Ovary (tissue), 9 donors: ENCODE data around the gene TNK2. TPM values are rescaled to one million over a fixed set of nuclear protein-coding genes. Genes with fewer than 3 reads are reported as not detected.

Source experiments
- DNase-seq, 5 donors: peaks; one replicate each; pipeline ENCODE4 v3.0.0-alpha.2; 2019 to 2020
- H3K27ac ChIP-seq, 2 donors: fragments of 200-600 bp; one replicate each; pipeline versions ENCODE4 v1.5.1 to v1.8.0; 2019 to 2022
- H3K27me3 ChIP-seq: fragments of 200-600 bp; one replicate; pipeline ENCODE4 v1.8.0; 2022
- H3K36me3 ChIP-seq: fragments of 200-600 bp; sonication (generic); one replicate; pipeline ENCODE4 v1.5.1; 2019
- H3K4me1 ChIP-seq: one replicate; pipeline ENCODE4 v1.8.1; 2013; ENCODE audit warnings: mild to moderate bottlenecking, moderate library complexity; ENCODE audit not compliant: insufficient read depth
- H3K4me3 ChIP-seq: fragments of 200-600 bp; sonication (generic); one replicate; pipeline ENCODE4 v1.5.1; 2017
- H3K9me3 ChIP-seq, 2 donors: fragments of 200-600 bp in 1 of 2; sonication (generic) in 1 of 2; one replicate each; pipeline versions ENCODE4 v1.5.1 to v1.8.1; 2013 to 2019; ENCODE audit warnings: mild to moderate bottlenecking in 1 of 2, moderate library complexity in 1 of 2
- EP300 ChIP-seq: sonication (generic); formaldehyde crosslinking; IDR thresholded peaks from one replicate; pipeline ENCODE4 v1.6.1; 2017; ENCODE audit warnings: antibody characterized with exemption
- POLR2A ChIP-seq: fragments of 450-650 bp; IDR thresholded peaks from one replicate; pipeline ENCODE4 v1.6.1; 2017; ENCODE audit warnings: antibody characterized with exemption, mild to moderate bottlenecking, moderate library complexity
- WGBS, 3 donors: extraction: QIAGEN DNeasy Blood & Tissue Kit in 1 of 3; methylation state at CpG; one replicate each; pipeline versions ENCODE4 v1.1.5 to v1.1.7; 2013 to 2017; 5-methylcytosine and 5-hydroxymethylcytosine counted together
- intact Hi-C, 4 donors: fragments of 100-400 bp; cut with DNase I; formaldehyde crosslinking; loops; one replicate each; pipeline versions ENCODE4 v1.11.0 to v1.15.1; 2022 to 2023
- polyA plus RNA-seq, 2 donors: library from polyadenylated mRNA; stranded (reverse); fragments of 200-250 nt in 1 of 2; fragments of 350-450 nt in 1 of 2; fragmentation: Illumina TruSeq in 1 of 2; extraction: RNeasy Lipid Tissue Mini Kit (QIAGEN cat#74804) in 1 of 2; gene quantifications; one replicate each; pipeline ENCODE4 v1.2.3, GENCODE V29; 2013 to 2014
- total RNA-seq, 7 donors: library from RNA; depleted of rRNA in 2 of 7; stranded (reverse); fragments of >200 nt in 2 of 7; fragmentation: NEBNext Ultra II Directional in 3 of 7; extraction: Animal tissue kit (Norgen Biotek cat#: 25700) in 3 of 7; gene quantifications; one replicate each; pipeline versions ENCODE4 v1.1.0 to v1.2.4, GENCODE V29; 2016 to 2023
- TF ChIP-seq, protein P1 (sequence below), 3 donors: fragments of 450-650 bp in 2 of 3; fragments of 200-600 bp in 1 of 3; IDR thresholded peaks; one replicate each; pipeline versions ENCODE4 v1.5.1 to v1.8.0; 2016 to 2022; ENCODE audit warnings: antibody characterized with exemption in 3 of 3, mild to moderate bottlenecking in 1 of 3
- donor health status: DM: no; HTN: no; CAD: no; lungs with moderate emphysema.
- donor health status: DM: no; HTN: no; CAD: no.
- donor health status: Bipolar disorder and iron deficiency.
- donor health status: DM: yes; HTN: yes; CAD: no.
- donor health status: DM: no; HTN: no; CAD: no.
- donor health status: DM: yes; HTN: yes; CAD: no.

Gene TNK2
- total and polyA plus RNA-seq, 9 donors = 2.4 to 50.1 (median 32.4) TPM

DNA sequence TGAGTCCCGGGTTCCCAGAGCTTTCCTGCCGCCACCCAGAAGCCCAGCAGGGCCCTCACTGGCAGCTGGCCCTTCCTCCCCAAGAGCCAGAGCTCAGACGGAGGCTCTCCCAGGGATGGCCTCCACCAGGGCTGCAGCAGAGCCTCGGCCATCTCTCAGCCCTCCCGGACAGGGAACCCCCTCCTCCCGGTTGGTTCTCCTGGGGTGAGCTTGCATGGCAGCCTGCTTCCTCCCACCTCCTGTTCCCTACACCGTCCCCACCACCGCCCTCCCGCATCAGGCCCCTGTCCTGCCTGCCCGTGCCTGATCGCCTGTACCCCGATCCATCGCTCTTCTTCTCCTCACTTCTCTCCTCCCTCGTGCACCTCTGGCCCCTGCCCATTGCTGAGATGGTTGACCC lies 72.6 kb downstream of the TNK2 start:
- DNase-seq = no peak
- H3K27ac ChIP-seq = no peak overlapping the region
- intact Hi-C loops = no loop called here
- TF ChIP-seq POLR2A = no peak
- no peak for TF ChIP-seq EP300
- TF ChIP-seq, protein P1, sequence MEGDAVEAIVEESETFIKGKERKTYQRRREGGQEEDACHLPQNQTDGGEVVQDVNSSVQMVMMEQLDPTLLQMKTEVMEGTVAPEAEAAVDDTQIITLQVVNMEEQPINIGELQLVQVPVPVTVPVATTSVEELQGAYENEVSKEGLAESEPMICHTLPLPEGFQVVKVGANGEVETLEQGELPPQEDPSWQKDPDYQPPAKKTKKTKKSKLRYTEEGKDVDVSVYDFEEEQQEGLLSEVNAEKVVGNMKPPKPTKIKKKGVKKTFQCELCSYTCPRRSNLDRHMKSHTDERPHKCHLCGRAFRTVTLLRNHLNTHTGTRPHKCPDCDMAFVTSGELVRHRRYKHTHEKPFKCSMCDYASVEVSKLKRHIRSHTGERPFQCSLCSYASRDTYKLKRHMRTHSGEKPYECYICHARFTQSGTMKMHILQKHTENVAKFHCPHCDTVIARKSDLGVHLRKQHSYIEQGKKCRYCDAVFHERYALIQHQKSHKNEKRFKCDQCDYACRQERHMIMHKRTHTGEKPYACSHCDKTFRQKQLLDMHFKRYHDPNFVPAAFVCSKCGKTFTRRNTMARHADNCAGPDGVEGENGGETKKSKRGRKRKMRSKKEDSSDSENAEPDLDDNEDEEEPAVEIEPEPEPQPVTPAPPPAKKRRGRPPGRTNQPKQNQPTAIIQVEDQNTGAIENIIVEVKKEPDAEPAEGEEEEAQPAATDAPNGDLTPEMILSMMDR (IDR thresholded peaks at IDR 0.05) = no peak
- H3K4me3 ChIP-seq = no peak overlapping the region
- 86 to 94% (median 86%) methylated on average over 14 of the region's 14 CpGs for WGBS, 3 donors
- H3K4me1 ChIP-seq = no peaks in the 10 kb centered on the region
- no peaks in the 10 kb centered on the region for H3K27me3 ChIP-seq
- H3K36me3 ChIP-seq = no peaks in the 10 kb centered on the region
- no peaks in the 10 kb centered on the region for H3K9me3 ChIP-seq

DNA sequence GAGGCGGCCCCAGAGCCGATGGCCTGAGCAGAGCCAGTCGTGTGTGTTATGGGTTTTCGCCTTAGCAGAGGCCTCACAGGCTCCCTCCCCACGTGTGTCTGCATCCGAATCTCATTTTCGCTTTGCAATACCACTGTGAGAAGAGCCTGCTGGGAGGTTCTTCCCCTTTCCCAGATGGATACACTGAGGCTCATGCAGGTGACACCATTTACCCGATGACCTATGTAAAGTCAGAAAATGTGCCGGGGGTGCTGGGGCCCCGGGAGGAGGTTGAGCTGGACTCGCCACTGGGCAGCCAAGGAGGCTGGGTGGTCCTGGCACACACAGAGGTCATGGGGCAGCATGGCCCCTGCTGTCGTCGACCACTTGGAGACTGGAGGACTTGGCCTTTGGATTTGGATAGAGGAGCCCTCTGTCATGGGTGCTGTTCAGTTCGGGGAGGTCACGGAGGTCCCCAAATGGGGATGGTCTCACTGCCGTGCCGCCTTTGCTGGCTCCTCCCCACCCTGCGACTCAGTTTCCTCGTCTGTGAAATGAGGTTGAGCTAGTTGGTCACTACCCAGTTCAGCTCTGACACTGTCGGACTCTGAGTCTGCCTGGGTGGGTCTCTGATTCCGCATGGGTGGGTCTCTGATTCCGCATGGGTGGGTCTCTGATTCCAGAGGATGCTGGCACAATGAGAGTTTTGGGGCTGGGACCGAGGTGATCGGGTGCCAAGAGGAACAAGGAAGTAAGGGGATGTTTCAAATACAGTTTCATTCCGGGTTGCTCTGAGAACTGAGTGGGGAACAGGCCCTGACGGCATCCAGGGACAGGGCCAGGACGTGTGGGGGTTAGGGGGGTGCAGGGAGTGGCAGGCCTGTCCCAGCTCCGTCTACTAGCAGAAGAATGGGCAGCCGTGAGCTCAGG lies 73.4 kb downstream of the TNK2 start:
- H3K4me3 ChIP-seq = no peak overlapping the region
- H3K36me3 ChIP-seq = no peaks in the 10 kb centered on the region
- TF ChIP-seq EP300 = no peak
- TF ChIP-seq, protein P1 (IDR thresholded peaks at IDR 0.05) = no peak
- TF ChIP-seq POLR2A = no peak
- 90 to 93% (median 92%) methylated on average over 29 of the region's 29 CpGs for WGBS, 3 donors
- peak in 1 of 5 donors; percentile 3 for DNase-seq
- no peaks in the 10 kb centered on the region for H3K9me3 ChIP-seq
- H3K27me3 ChIP-seq = no peaks in the 10 kb centered on the region
- no peak overlapping the region for H3K27ac ChIP-seq
- intact Hi-C loops = no loop called here
- H3K4me1 ChIP-seq = no peaks in the 10 kb centered on the region

DNA sequence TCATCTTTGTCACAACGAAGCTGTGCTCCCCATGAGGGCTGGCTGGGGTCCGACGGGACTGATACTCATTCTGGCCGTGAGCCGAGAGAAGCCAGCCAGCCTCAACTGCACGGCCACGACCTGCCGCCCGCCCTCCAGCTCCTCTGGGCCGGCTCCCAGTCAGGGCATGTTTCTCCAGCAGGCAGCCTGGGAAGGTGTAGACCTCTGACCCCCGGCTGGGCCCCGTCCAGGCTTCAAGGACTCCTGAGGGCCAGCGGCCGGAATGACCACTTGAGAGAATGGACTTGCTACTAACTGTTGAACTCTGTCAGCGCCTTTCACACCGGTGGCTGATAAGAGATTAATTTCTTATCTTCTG lies 78.5 kb downstream of the TNK2 start:
- H3K27me3 ChIP-seq = no peaks in the 10 kb centered on the region
- no peak for DNase-seq
- TF ChIP-seq POLR2A (no peak), EP300 (no peak)
- TF ChIP-seq, protein P1 (IDR thresholded peaks at IDR 0.05) = no peak
- intact Hi-C loops = no loop called here
- no peak overlapping the region for H3K27ac ChIP-seq
- H3K36me3 ChIP-seq = no peaks in the 10 kb centered on the region
- no peaks in the 10 kb centered on the region for H3K9me3 ChIP-seq
- no peak overlapping the region for H3K4me3 ChIP-seq
- H3K4me1 ChIP-seq = no peaks in the 10 kb centered on the region
- 66 to 78% (median 66%) methylated on average over 16 of the region's 16 CpGs for WGBS, 3 donors

DNA sequence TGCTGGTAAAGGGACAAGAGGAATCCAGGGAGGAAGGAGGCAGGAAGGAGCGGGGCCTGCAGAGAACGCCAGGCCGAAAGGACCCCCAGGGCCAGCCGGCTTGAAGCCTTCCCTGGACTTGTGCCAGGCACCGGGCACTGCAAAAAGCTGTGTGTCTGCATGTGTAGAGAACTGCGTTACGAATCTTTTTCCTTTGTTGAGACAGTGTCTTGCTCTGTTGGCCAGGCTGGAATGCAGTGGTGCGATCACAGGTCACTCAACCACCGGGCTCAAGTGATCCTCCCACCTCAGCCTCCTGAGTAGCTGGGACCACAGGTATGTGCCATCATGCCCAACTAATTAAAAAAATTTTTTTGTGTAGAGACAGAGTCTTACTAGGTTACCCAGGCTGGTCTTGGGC lies 79.6 kb downstream of the TNK2 start:
- TF ChIP-seq EP300 = no peak
- H3K4me1 ChIP-seq = no peaks in the 10 kb centered on the region
- intact Hi-C loops = no loop called here
- H3K36me3 ChIP-seq = no peaks in the 10 kb centered on the region
- DNase-seq = no peak
- no peak overlapping the region for H3K27ac ChIP-seq
- H3K9me3 ChIP-seq = no peaks in the 10 kb centered on the region
- WGBS, 3 donors = 75 to 89% (median 83%) methylated on average over 9 of the region's 9 CpGs
- no peaks in the 10 kb centered on the region for H3K27me3 ChIP-seq
- no peak overlapping the region for H3K4me3 ChIP-seq
